Neural cell (in vitro differentiated cells): ENCODE data around the gene MYL7.

ENCODE experiments used
- EZH2 ChIP-seq: fragments of 200-600, 300-800 bp; shearing (Covaris generic), sonication (generic); IDR thresholded peaks from 2 replicates; pipeline ENCODE4 v1.6.1; 2014; ENCODE audit warnings: antibody characterized with exemption, low read length, borderline replicate concordance, mild to moderate bottlenecking; ENCODE audit not compliant: insufficient read depth, poor library complexity, severe bottlenecking
- RAD21 ChIP-seq: fragments of 450-650 bp; conservative IDR thresholded peaks from 2 replicates; pipeline ENCODE4 v1.6.1; 2014; ENCODE audit warnings: antibody characterized with exemption, mild to moderate bottlenecking, moderate library complexity
- TF ChIP-seq, protein P1 (sequence below): fragments of 450-650 bp; IDR thresholded peaks from 2 replicates; pipeline ENCODE4 v1.5.1; 2014; ENCODE audit warnings: antibody characterized with exemption, mild to moderate bottlenecking, moderate library complexity; ENCODE audit not compliant: poor library complexity, severe bottlenecking

DNA sequence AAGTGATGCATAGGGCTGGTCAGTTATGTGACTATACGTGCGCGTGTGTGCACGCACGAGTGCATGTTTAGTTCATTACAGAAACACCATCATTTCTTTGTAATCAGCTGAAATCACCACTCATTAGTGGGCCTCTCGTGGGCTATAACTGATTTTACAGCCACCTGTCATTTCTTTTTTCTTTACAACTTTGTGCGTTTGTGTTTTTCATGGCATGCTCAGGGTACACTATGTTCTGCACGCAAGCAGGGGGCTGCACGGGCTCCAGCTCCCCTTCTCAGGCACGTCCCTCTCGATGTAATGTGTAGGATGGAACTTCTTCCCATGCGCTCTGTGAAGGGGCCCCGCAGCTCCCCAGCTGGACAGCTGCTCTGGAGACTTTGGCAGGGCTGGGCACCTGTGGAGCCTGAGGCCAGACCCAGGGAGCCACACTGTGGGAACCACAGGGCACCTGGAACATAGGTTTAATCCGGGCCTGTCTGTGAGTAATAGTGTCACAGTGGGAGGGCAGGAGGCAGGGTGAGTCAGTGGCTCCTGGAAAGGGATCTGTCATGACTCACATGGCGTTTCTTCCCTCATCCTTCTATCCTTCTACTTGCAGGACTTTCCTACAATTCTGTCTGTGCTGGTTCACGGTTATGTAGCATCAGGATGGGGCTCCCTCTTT, 43.2 kb upstream of the MYL7 start:
- TF ChIP-seq, protein P1, sequence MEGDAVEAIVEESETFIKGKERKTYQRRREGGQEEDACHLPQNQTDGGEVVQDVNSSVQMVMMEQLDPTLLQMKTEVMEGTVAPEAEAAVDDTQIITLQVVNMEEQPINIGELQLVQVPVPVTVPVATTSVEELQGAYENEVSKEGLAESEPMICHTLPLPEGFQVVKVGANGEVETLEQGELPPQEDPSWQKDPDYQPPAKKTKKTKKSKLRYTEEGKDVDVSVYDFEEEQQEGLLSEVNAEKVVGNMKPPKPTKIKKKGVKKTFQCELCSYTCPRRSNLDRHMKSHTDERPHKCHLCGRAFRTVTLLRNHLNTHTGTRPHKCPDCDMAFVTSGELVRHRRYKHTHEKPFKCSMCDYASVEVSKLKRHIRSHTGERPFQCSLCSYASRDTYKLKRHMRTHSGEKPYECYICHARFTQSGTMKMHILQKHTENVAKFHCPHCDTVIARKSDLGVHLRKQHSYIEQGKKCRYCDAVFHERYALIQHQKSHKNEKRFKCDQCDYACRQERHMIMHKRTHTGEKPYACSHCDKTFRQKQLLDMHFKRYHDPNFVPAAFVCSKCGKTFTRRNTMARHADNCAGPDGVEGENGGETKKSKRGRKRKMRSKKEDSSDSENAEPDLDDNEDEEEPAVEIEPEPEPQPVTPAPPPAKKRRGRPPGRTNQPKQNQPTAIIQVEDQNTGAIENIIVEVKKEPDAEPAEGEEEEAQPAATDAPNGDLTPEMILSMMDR, result no peak
- TF ChIP-seq EZH2 (no peak), RAD21 (no peak)
